Right ventricle myocardium inferior (tissue), 1 donor: ENCODE measurements around the gene MRPL10. TPM values are rescaled to one million over a fixed set of nuclear protein-coding genes. Genes with fewer than 3 reads are reported as not detected.

Source experiments
- ATAC-seq: fragments of 200-7000 bp; cut with Tn5 transposase; one replicate; pipeline ENCODE4 v1.9.1; 2020; ENCODE audit warnings: mild to moderate bottlenecking, moderate library complexity
- DNase-seq: peaks from one replicate; pipeline ENCODE4 v3.0.0; 2021; ENCODE audit errors: missing footprints
- intact Hi-C: fragments of 100-400 bp; cut with DNase I; formaldehyde crosslinking; loops from one replicate; pipeline ENCODE4 v1.11.0; 2022
- total RNA-seq: library from RNA; stranded (reverse); fragmentation: NEBNext Ultra II Directional; extraction: Animal tissue kit (Norgen Biotek cat#: 25700); gene quantifications from one replicate; pipeline ENCODE4 v1.2.1, GENCODE V29; 2021
- donor health status: DM: no; HTN: yes; CAD: no; lungs with severe emphysema.

Gene MRPL10
- total RNA-seq, 1 donor from 2014 or later: 54.9 TPM

DNA sequence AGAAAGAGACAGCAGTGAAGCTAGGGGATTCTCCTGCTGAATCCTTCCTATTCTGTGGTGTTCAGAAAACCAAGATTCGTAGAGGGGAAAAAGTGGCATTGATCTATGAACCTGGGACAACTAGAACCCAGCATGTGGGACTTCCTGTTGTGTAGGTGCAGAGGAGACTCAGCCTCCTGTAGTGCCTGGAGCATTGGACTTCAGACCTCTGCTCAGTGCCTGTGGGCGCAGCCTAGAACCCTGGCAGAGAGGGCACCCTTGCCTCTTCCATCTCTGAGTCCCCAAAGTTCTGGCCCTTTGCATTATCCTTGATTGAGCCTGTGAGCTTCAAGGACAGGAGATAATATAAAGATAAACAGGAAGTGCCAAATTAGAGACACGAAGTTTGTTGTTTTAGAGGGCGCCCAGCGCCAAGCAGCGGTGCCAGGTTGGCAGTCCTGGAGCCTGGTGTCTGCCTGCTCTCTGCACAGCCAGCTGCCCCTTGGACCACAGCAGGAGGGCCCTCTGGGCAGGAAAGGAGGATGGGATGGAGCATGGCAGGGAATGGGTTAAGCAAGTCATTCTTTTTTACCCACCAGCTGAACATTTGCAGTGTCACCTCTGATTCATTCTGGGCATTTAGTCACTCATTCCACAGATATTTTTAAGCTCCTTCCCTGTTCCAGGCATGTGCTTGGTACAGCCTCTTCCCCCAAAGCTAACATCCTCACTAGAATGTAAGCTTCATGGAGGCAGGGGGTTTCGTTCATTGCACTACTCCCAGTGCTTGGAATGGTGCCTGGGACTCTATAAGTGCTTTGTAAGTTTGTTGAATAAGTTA lies 31.5 kb upstream of the MRPL10 start:
- intact Hi-C loops: no loop called here
- no peak for ATAC-seq
- no peak for DNase-seq

- no peak for ATAC-seq
- intact Hi-C loops: no loop called here
- DNase-seq: no peak
These were observed 29.0 kb upstream of the MRPL10 start for GRCh38 chr17:47860386-47860785.

DNA sequence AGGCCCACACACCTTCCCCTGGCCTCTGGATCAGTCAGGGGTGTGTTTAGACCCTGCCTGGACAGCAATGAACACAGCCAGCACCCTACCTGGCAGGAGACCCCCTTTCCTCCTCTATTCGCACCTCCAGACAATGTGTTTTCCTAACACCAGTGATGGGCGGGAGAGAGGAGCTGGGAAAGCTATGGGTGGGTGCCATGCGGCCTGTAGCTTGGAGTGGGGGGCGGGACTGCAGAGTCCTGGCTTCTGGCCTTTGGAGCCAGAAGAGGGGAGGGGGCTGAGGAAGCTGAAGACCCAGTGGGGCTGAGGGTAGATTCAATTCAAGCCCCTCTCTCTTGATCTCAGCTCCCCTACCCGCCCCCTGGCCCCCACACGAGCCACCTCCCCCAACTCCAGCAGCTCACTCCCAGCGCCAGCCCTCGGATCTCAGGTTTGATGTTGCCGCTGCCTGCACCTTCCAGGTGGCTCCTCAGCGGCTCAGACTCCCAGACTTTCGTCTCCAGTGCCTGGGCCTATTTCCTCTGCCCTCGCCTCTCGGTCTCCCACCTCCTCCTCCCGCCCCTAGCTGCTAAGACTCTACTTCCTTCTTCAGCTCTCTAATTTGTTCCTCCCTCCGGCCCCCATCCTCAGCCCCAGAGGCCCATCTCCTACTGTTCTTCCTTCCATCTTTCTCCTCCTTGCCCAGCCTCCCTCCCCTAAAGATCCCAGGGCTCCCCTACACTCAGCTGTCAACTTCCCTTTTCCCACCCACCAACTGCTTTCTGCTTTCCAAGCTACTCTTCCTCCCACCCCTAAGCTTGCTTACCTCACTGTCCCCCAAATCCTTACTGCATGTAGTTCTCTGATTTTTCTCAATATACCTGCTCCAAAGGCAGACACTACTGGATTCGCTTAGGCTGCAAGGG lies 26.5 kb upstream of the MRPL10 start:
- intact Hi-C loops: no loop called here
- ATAC-seq (no peak), DNase-seq (no peak)

GRCh38 chr17:47856830-47857229 lies 25.5 kb upstream of the MRPL10 start:
- intact Hi-C loops: no loop called here
- DNase-seq (no peak), ATAC-seq (no peak)

- intact Hi-C loops: no loop called here
- ATAC-seq (no peak), DNase-seq (no peak)
These were observed 24.4 kb upstream of the MRPL10 start for GRCh38 chr17:47855737-47856136.

DNA sequence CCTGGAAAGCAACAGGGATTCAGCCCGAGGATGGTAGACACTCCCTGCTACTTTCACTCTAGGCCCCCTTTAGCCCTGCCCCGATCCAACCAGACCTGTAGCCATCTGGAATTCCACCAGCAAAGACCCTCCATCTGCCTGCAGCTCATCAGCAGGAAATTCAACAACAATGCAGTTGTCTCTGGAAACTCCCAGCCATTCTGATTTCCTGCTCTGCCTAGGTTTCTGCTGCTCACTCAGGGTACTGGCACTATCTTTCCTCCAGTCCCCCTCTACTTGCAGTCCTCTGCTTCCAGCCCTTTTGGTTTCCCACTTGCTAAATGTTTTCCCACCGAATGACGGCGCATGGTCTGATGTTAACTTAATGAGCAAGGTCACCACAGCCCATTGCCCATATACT lies 22.3 kb upstream of the MRPL10 start:
- ATAC-seq: no peak
- intact Hi-C loops: no loop called here
- no peak for DNase-seq

DNA sequence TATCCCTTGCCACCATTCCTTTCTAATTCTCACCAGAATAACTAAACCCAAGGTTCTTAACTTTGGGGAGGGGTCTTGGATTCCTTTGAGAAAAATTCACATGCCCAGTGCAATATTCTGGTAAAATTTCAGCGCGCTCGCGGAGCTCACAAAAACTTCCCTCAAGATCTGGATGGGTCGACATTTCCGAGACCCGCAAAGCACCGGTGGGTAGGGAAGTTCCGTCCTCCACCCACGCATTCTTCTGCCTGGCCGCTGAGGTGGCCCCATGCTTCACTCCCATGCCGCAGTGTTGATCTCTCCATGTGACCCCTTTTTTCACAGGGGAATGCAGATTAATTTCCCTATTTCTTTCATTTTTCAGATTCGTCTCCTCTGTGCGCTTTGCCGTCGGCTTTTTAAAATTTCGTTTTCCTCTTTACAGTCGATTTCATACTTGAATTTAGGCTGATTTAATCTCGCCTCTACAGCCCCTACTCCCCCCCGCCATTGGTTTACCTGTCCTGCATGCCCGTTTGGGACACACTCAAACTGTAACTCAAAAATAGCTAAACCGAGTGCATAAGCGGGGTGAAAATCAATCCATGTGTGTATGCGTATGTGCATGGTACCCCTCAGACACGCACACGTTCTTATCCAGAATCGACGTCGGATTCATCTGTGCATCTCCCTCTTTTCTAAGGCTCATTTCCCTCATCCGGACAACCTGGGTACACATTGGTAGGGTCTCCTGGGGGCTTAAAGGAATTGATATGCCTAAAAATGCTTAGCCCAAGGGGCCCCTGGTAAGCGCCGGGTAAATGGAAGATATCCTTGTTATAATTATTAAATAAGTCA lies 21.0 kb upstream of the MRPL10 start:
- ATAC-seq: no peak
- intact Hi-C loops: no loop called here
- DNase-seq: no peak

- intact Hi-C loops: no loop called here
- DNase-seq (no peak), ATAC-seq (no peak)
These were observed 20.4 kb upstream of the MRPL10 start for GRCh38 chr17:47851764-47852112.

- ATAC-seq (peak; percentile 84), DNase-seq (no peak)
- intact Hi-C loops: no loop called here
These were observed 19.6 kb upstream of the MRPL10 start, which contains the start of gene SP6 for GRCh38 chr17:47850692-47851573. Gene SP6 (minus strand): TSS chr17:47851163. CDS start chr17:47848429, 2,734 bp downstream.

DNA sequence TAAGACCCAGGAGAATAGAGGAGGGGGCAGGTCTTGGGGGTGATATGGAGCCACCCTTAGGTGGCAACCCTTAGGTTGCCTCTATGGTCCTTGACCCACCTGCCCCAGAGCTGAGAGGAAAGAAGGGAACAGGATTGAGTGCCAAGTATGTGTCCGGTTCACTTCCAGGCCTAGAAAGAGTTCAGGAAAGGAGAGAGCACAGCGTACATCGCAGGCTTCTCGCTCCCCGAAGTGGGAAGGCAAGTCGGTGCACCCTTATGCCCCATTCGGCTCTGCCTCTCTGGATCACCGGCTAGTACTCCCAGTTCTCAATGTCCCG lies 19.0 kb upstream of the MRPL10 start:
- intact Hi-C loops: no loop called here
- ATAC-seq (no peak), DNase-seq (no peak)

DNA sequence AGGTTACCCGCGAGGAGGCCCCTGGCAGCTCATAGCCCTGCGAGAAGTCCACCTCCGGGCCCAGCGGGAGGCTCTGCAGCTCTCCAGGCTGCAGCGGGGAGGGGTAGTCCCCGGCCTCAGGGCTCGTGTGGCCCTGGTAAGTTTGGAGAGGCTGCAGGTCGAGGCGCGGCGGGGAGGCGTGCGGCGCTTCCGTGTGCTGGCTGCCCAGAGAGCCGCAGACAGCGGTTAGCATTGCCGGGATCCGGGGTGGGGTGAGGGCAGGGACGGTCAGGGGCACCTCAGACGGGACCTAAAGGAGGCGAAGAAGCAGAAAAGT lies 16.8 kb upstream of the MRPL10 start:
- DNase-seq (no peak), ATAC-seq (no peak)
- intact Hi-C loops: no loop called here

DNA sequence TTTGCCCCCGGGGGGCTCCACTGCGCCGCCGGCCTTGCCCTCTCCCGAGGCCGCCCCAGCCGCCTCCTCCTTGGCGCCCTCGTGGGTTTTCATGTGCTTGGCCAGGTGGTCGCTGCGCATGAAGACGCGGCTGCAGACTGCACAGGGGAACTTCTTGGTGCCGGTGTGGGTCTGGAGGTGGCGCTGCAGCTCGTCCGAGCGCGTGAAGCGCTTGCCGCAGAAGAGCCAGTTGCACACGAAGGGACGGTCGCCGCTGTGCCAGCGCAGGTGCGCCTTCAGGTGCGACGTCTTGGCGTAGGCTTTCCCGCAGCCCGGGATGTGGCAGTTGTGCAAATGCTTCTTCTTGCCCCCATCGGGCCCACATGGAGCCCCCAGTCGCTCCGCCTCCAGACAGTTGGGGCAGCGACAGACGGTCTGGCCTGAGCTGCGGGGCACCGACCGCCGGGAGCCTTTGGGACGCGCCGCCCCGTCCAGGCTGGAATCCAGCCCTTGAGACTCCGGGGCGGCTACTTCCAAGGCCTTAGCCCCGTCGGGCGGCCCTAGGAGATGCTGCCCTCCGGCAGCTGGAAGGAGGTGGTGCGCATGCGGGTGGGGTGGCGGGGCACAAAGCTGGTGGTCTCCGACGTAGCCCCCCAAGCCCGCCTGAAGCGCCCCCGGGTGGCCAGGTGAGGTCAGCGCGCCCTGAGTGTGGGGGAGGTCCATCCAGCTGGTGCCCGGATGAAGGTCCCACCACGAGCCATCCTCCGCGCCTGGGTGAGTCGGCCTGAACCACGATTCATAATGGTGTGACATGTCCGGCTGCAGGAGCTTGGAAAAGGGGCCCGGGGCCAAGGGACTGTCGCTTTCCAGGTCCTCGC lies 16.2 kb upstream of the MRPL10 start:
- intact Hi-C loops: no loop called here
- ATAC-seq: no peak
- DNase-seq: no peak

- no peak for DNase-seq
- no peak for ATAC-seq
- intact Hi-C loops: no loop called here
These were observed 15.5 kb upstream of the MRPL10 start for GRCh38 chr17:47846716-47847340.

DNA sequence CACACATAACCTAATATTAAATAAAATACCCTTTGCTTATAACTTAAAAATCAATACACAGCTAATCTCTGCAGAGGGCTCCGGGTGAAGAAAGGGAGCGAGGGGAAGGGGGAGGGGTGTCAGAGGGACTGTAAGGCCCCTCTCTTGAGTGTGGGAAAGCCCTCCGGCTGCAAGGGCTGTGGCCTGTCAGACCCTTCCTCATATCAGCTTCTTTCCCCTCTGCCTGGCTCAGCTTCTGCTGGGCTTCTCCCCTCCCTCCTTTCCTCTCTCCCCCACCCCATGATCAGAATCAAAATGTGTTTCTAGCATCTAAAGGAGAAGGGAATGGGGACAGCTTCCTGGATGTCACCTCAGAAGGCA lies 14.4 kb upstream of the MRPL10 start:
- intact Hi-C loops: no loop called here
- DNase-seq (no peak), ATAC-seq (no peak)

DNA sequence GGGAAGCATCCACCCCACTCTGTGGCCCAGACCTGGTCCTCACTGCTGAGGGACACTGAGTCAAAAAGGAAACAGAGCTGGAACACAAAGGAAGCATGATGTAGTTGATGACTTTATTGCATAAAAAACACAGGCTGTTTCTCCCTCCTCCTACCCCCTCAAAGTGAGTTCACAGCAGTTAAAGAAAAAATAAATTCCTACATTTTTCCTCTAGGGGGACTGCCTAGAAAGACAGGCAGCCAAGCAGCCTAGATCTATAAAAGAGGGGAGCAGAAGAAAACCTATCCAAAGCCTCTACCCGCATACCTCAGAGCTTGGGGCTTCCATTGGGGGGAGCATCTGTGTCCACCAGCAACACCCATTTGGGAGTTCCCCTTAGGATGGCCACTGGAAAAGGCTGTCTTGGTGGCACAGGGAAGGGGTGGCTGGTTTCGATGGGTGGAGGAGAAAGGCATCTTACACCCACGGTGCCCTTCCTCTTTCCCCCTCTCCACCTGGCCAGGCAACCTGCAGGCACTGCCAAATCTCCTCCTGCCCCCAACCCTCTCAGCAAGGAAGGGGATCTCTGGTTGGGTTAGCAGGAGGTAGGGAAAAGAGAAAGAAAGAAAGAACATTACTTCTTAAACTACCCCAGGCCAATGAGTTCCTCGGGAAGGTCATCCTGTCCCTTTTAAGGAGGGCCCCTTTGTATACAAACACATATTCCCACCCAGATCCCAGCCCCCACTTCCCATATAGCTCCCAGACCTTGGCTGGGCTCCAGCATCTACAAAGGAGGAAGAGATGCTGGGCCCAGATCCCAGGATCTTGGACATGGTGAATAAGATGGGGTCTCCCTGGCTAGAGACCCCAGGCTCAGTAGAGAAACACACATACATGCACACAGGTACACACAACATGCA lies 13.7 kb upstream of the MRPL10 start:
- ATAC-seq (no peak), DNase-seq (no peak)
- intact Hi-C loops: no loop called here

GRCh38 chr17:47844227-47844626 lies 12.9 kb upstream of the MRPL10 start:
- intact Hi-C loops: no loop called here
- DNase-seq: no peak
- no peak for ATAC-seq

GRCh38 chr17:47843391-47843730 lies 12.0 kb upstream of the MRPL10 start:
- ATAC-seq (no peak), DNase-seq (no peak)
- intact Hi-C loops: no loop called here
